Spinal cord (tissue), 10 donors: Measurements from ENCODE around the gene ALG14. TPM values are rescaled to one million over a fixed set of nuclear protein-coding genes. Genes with fewer than 3 reads are reported as not detected.
"Not testable (repeated sequence)": the region's sequence is repeated elsewhere in the genome, so short reads cannot be mapped to it uniquely, and the experiment has no call there.

Source experiments
- DNase-seq, 6 donors: peaks; one replicate each; pipeline versions ENCODE4 v3.0.0 to v3.0.0-alpha.2; 2013 to 2015; ENCODE audit warnings: low spot score in 6 of 6, low read depth in 4 of 6
- H3K27ac ChIP-seq: one replicate; pipeline ENCODE4 v1.5.1; 2013; ENCODE audit warnings: low read depth, low read length, control low read depth
- H3K27me3 ChIP-seq: one replicate; pipeline ENCODE4 v1.6.1; 2013; ENCODE audit warnings: low read length; ENCODE audit not compliant: control insufficient read depth, insufficient read depth
- H3K36me3 ChIP-seq: one replicate; pipeline ENCODE4 v1.6.1; 2013; ENCODE audit warnings: low read length; ENCODE audit not compliant: control insufficient read depth, insufficient read depth
- H3K4me1 ChIP-seq: one replicate; pipeline ENCODE4 v1.6.1; 2013; ENCODE audit warnings: low read length; ENCODE audit not compliant: control insufficient read depth, insufficient read depth
- H3K4me3 ChIP-seq: one replicate; pipeline ENCODE4 v1.5.1; 2013; ENCODE audit warnings: low read depth, low read length, control low read depth
- H3K9me3 ChIP-seq: one replicate; pipeline ENCODE4 v1.6.1; 2013; ENCODE audit warnings: low read length; ENCODE audit not compliant: control insufficient read depth, insufficient read depth
- WGBS: methylation state at CpG from one replicate; pipeline ENCODE4 v1.1.5; 2013; ENCODE audit warnings: missing lambda C conversion rate; ENCODE audit not compliant: insufficient coverage; 5-methylcytosine and 5-hydroxymethylcytosine counted together
- polyA plus RNA-seq, 2 donors: library from polyadenylated mRNA; unstranded; fragments of 120-200 nt; gene quantifications; one replicate each; pipeline ENCODE4 v1.2.1, GENCODE V29; 2013; ENCODE audit not compliant: insufficient read length in 2 of 2
- total RNA-seq, 2 donors: library from RNA; depleted of rRNA in 1 of 2; stranded (reverse); fragments of 120-200 nt in 1 of 2; fragments of >200 nt in 1 of 2; gene quantifications; one replicate each; pipeline versions ENCODE4 v1.2.3 to v1.2.4, GENCODE V29; 2013 to 2014
- donor health status: healthy.

Gene ALG14
- total and polyA plus RNA-seq, 4 donors, result 4.0 to 14.4 (median 8.2) TPM

GRCh38 chr1:95091290-95091689, 18.5 kb upstream of the ALG14 start:
- not testable (repeated sequence) for H3K36me3 ChIP-seq, H3K27ac ChIP-seq, H3K9me3 ChIP-seq, DNase-seq, H3K4me3 ChIP-seq, H3K27me3 ChIP-seq, H3K4me1 ChIP-seq
- WGBS, result 71% methylated on average over 28 of the region's 28 CpGs

- Histone ChIP-seq H3K27ac (no peak overlapping the region), H3K4me3 (no peak overlapping the region), H3K27me3 (no peaks in the 10 kb centered on the region), H3K4me1 (no peaks in the 10 kb centered on the region), H3K9me3 (no peaks in the 10 kb centered on the region), H3K36me3 (no peaks in the 10 kb centered on the region)
- no peak for DNase-seq
- 92% methylated on average over 5 of the region's 6 CpGs for WGBS
Observed at GRCh38 chr1:95089650-95090287, 17.0 kb upstream of the ALG14 start.

- no peaks in the 10 kb centered on the region for H3K27me3 ChIP-seq
- no peaks in the 10 kb centered on the region for H3K36me3 ChIP-seq
- H3K9me3 ChIP-seq, result no peaks in the 10 kb centered on the region
- H3K27ac ChIP-seq, result no peak overlapping the region
- WGBS, result no CpG with 5 or more reads among the region's 1 CpG
- H3K4me3 ChIP-seq, result no peak overlapping the region
- no peak for DNase-seq
- no peaks in the 10 kb centered on the region for H3K4me1 ChIP-seq
Observed at GRCh38 chr1:95088303-95088702, 15.6 kb upstream of the ALG14 start.

- Histone ChIP-seq H3K27me3 (no peaks in the 10 kb centered on the region), H3K27ac (no peak overlapping the region), H3K36me3 (no peaks in the 10 kb centered on the region), H3K9me3 (no peaks in the 10 kb centered on the region), H3K4me3 (no peak overlapping the region), H3K4me1 (no peaks in the 10 kb centered on the region)
- WGBS, result 61% methylated on average over 3 of the region's 5 CpGs
- peak in 1 of 6 donors; percentile 15 for DNase-seq
Observed at GRCh38 chr1:95086949-95087533, 14.3 kb upstream of the ALG14 start.

GRCh38 chr1:95085376-95085775, 12.6 kb upstream of the ALG14 start:
- WGBS, result 90% methylated on average over 2 of the region's 2 CpGs
- DNase-seq, result no peak
- Histone ChIP-seq H3K4me1 (no peaks in the 10 kb centered on the region), H3K27me3 (no peaks in the 10 kb centered on the region), H3K36me3 (no peaks in the 10 kb centered on the region), H3K27ac (no peak overlapping the region), H3K9me3 (no peaks in the 10 kb centered on the region), H3K4me3 (no peak overlapping the region)

- no peaks in the 10 kb centered on the region for H3K36me3 ChIP-seq
- no peaks in the 10 kb centered on the region for H3K27me3 ChIP-seq
- H3K9me3 ChIP-seq, result no peaks in the 10 kb centered on the region
- H3K27ac ChIP-seq, result no peak overlapping the region
- H3K4me3 ChIP-seq, result no peak overlapping the region
- WGBS, result 100% methylated on average over 1 of the region's 8 CpGs
- DNase-seq, result peak in 2 of 6 donors; percentile 44 to 57
- H3K4me1 ChIP-seq, result no peaks in the 10 kb centered on the region
Observed at GRCh38 chr1:95084317-95085176, 11.8 kb upstream of the ALG14 start.

GRCh38 chr1:95080879-95081278, 8.1 kb upstream of the ALG14 start:
- Histone ChIP-seq H3K4me3 (no peak overlapping the region), H3K9me3 (no peaks in the 10 kb centered on the region), H3K4me1 (no peaks in the 10 kb centered on the region), H3K27ac (no peak overlapping the region), H3K36me3 (no peaks in the 10 kb centered on the region), H3K27me3 (no peaks in the 10 kb centered on the region)
- DNase-seq, result no peak
- WGBS, result no CpG with 5 or more reads among the region's 1 CpG

GRCh38 chr1:95080446-95080845, 7.7 kb upstream of the ALG14 start:
- Histone ChIP-seq H3K27ac (no peak overlapping the region), H3K9me3 (no peaks in the 10 kb centered on the region), H3K27me3 (no peaks in the 10 kb centered on the region), H3K4me1 (no peaks in the 10 kb centered on the region), H3K36me3 (no peaks in the 10 kb centered on the region), H3K4me3 (no peak overlapping the region)
- 50% methylated on average over 1 of the region's 1 CpG for WGBS
- DNase-seq, result no peak

- no peaks in the 10 kb centered on the region for H3K9me3 ChIP-seq
- no peak overlapping the region for H3K27ac ChIP-seq
- H3K4me1 ChIP-seq, result peaks cover 4% of the 10 kb centered on the region
- DNase-seq, result no peak
- H3K27me3 ChIP-seq, result no peaks in the 10 kb centered on the region
- H3K36me3 ChIP-seq, result no peaks in the 10 kb centered on the region
- H3K4me3 ChIP-seq, result no peak overlapping the region
Observed at GRCh38 chr1:95076034-95076433, 3.3 kb upstream of the ALG14 start.
